Ureter (tissue), 1 donor: Measurements from ENCODE around the gene BRF1. TPM values are rescaled to one million over a fixed set of nuclear protein-coding genes. Genes with fewer than 3 reads are reported as not detected.
A peak's percentile ranks its signal among the peaks of the same experiment; 100 is the strongest.

Experiments used
- DNase-seq: peaks from one replicate; pipeline ENCODE4 v3.0.0-alpha.2; 2020; ENCODE audit warnings: low spot score
- total RNA-seq: library from RNA; stranded (reverse); gene quantifications from one replicate; pipeline ENCODE4 v1.2.4, GENCODE V29; 2023
- donor health status: DM: yes; HTN: yes; CAD: no.

BRF1 gene
- total RNA-seq, 1 donor from 2014 or later, result 48.7 TPM

GRCh38 chr14:105196265-105196960 is 104.4 kb downstream of the BRF1 start:
- DNase-seq, result no peak

GRCh38 chr14:105195522-105196264 is 105.1 kb downstream of the BRF1 start:
- DNase-seq, result no peak

- no peak for DNase-seq
These were observed 105.8 kb downstream of the BRF1 start for GRCh38 chr14:105195051-105195450.

- no peak for DNase-seq
These were observed 106.7 kb downstream of the BRF1 start for GRCh38 chr14:105193916-105194782.

- no peak for DNase-seq
These were observed 107.7 kb downstream of the BRF1 start for GRCh38 chr14:105192866-105193731.

GRCh38 chr14:105187935-105188524 is 112.8 kb downstream of the BRF1 start:
- DNase-seq, result no peak

- DNase-seq, result no peak
These were observed 113.7 kb downstream of the BRF1 start for GRCh38 chr14:105187116-105187515.

- DNase-seq, result no peak
These were observed 114.8 kb downstream of the BRF1 start for GRCh38 chr14:105185973-105186372.

- no peak for DNase-seq
These were observed 115.8 kb downstream of the BRF1 start for GRCh38 chr14:105185001-105185400.

GRCh38 chr14:105184461-105184860 is 116.3 kb downstream of the BRF1 start:
- DNase-seq, result no peak

GRCh38 chr14:105182296-105183020 is 118.3 kb downstream of the BRF1 start:
- no peak for DNase-seq

- DNase-seq, result no peak
These were observed 119.1 kb downstream of the BRF1 start for GRCh38 chr14:105181549-105182295.

- DNase-seq, result peak; percentile 85
These were observed 119.9 kb downstream of the BRF1 start, which contains the start of gene NUDT14 for GRCh38 chr14:105180592-105181548. Gene NUDT14 (minus strand): TSS chr14:105181312. CDS start chr14:105181209, 103 bp downstream.

- no peak for DNase-seq
These were observed 121.6 kb downstream of the BRF1 start for GRCh38 chr14:105179191-105179590.

GRCh38 chr14:105178868-105179140 is 122.0 kb downstream of the BRF1 start:
- DNase-seq, result no peak

GRCh38 chr14:105178069-105178867 is 122.5 kb downstream of the BRF1 start:
- no peak for DNase-seq

- no peak for DNase-seq
These were observed 123.7 kb downstream of the BRF1 start for GRCh38 chr14:105177082-105177481.

- no peak for DNase-seq
These were observed 124.3 kb downstream of the BRF1 start for GRCh38 chr14:105176513-105176912.
